Transverse colon (tissue), 3 donors: ENCODE results near the gene PRR33.

Experiments
- EP300 ChIP-seq: sonication (generic); formaldehyde crosslinking; IDR thresholded peaks from one replicate; pipeline ENCODE4 v1.6.1; 2017; ENCODE audit warnings: antibody characterized with exemption, low read depth
- POLR2A ChIP-seq: fragments of 450-650 bp; IDR thresholded peaks from one replicate; pipeline ENCODE4 v1.6.1; 2016; ENCODE audit warnings: antibody characterized with exemption, mild to moderate bottlenecking, moderate library complexity
- POLR2AphosphoS5 ChIP-seq, 3 donors: sonication (generic); formaldehyde crosslinking; IDR thresholded peaks; one replicate each; pipeline ENCODE4 v1.6.1; 2016; ENCODE audit warnings: antibody characterized with exemption in 3 of 3

DNA sequence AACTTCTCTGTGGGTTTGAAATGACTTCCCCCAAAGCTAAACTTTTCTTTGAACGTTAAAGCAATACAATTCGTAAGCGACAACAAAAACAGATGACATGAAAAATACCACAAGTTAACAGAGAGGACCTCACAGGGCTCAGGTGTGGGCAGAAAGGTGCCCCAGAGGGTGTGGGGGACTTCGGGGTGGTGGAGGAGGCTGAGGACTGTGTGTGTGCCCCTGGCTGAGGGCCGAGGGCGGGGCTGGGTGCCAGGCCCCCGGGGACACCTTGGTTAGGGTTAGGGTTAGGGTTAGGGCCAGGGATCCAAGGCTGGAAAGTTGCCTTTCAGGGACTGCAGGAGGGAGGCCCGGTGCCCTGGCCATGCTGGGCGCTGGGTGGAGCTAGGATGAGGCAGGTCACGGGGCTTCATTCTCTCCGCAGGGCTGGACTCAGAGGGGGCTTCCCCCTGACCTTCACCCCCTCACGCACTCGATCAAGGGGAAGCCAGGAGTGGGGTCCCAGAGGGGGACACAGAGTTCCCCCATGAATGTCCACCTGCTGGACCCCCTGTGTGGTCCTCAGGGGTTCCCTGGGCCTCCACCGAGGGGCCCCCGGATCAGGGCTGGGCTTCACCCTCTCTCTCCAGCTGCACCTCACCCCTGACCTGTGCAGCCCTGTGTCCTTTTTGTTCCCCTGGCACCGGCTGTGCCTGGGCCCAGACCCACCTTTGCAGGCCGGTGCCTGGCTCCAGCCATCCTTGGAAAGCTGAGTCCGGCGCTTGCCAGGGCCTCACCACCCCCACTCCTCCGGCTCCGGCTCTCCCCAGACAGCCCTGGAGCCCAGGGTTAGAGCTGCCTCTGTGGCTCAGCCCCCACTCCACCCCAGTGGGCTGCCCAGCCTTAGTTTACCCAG is 45.9 kb downstream of the PRR33 start:
- TF ChIP-seq POLR2A (no peak), POLR2AphosphoS5 (IDR thresholded peaks at IDR 0.05) (no peak), EP300 (no peak)
